ENCODE data around the gene FBXO31.

The FBXO31 gene

GRCh38 chr16:87323727-87324410 is 59.7 kb downstream of the FBXO31 start:
- DNase-seq = no peak

GRCh38 chr16:87322833-87323726 is 60.5 kb downstream of the FBXO31 start:
- DNase-seq = no peak

- no peak for DNase-seq
Measured at GRCh38 chr16:87322360-87322759, 61.2 kb downstream of the FBXO31 start.

- no peak for DNase-seq
Measured at GRCh38 chr16:87321336-87322107, 62.1 kb downstream of the FBXO31 start.

GRCh38 chr16:87320510-87321227 is 62.9 kb downstream of the FBXO31 start:
- DNase-seq = no peak

- no peak for DNase-seq
Measured at GRCh38 chr16:87319997-87320491, 63.5 kb downstream of the FBXO31 start.

GRCh38 chr16:87319011-87319410 is 64.6 kb downstream of the FBXO31 start:
- no peak for DNase-seq

- no peak for DNase-seq
Measured at GRCh38 chr16:87317750-87318644, 65.6 kb downstream of the FBXO31 start.

- peak; percentile 100 for DNase-seq
Measured at GRCh38 chr16:87316923-87317749, 66.4 kb downstream of the FBXO31 start, which contains the start of gene C16orf95. C16orf95 (minus strand) TSS chr16:87317392; CDS start chr16:87317242, 150 bp downstream.

- DNase-seq = no peak
Measured at GRCh38 chr16:87316450-87316922, 67.1 kb downstream of the FBXO31 start.

GRCh38 chr16:87314990-87315420 is 68.6 kb downstream of the FBXO31 start:
- no peak for DNase-seq

GRCh38 chr16:87312008-87312407 is 71.6 kb downstream of the FBXO31 start:
- no peak for DNase-seq

- DNase-seq = no peak
Measured at GRCh38 chr16:87311387-87311786, 72.2 kb downstream of the FBXO31 start.

- DNase-seq = no peak
Measured at GRCh38 chr16:87310610-87311009, 73.0 kb downstream of the FBXO31 start.

- DNase-seq = no peak
Measured at GRCh38 chr16:87309620-87310525, 73.7 kb downstream of the FBXO31 start.

- no peak for DNase-seq
Measured at GRCh38 chr16:87308826-87309225, 74.8 kb downstream of the FBXO31 start.

- DNase-seq = no peak
Measured at GRCh38 chr16:87306516-87306915, 77.1 kb downstream of the FBXO31 start.

- DNase-seq = no peak
Measured at GRCh38 chr16:87305505-87306391, 77.8 kb downstream of the FBXO31 start.

Measured in activated CD8-positive, alpha-beta memory T cell treated with anti-CD3 and anti-CD28 coated beads for 24 hours (primary cell).